COLO668 (cell line): ENCODE results near the gene S1PR3.

Experiments
- DNase-seq: peaks from one replicate; lab custom pipeline; 2025; ENCODE audit not compliant: unreplicated experiment; lab: John Stamatoyannopoulos, UW

Gene S1PR3

GRCh38 chr9:88990729-88991065 is 571 bp upstream of the S1PR3 start:
- no peak for DNase-seq

GRCh38 chr9:88992556-88992955 is 1.3 kb downstream of the S1PR3 start:
- DNase-seq, result no peak

DNA sequence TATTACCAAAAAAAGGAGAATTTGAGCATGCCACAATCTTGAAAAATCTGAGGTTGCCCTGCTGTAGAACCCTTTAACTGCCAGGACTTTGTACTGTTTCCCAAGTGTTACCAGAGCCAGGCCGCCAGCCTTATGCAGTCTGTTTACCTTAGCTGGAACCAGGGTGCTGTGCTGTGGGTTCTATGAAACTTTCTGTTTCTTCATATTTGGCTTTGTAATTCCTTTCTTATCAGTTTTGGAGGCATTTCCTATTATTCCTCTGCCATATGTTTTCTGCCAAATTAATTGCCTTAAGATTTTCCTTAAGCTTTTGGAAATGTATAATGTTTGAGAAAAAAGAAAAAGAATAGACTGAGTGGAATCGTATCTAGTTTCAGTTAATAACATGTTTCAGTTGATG is 2.1 kb downstream of the S1PR3 start:
- DNase-seq, result no peak

DNA sequence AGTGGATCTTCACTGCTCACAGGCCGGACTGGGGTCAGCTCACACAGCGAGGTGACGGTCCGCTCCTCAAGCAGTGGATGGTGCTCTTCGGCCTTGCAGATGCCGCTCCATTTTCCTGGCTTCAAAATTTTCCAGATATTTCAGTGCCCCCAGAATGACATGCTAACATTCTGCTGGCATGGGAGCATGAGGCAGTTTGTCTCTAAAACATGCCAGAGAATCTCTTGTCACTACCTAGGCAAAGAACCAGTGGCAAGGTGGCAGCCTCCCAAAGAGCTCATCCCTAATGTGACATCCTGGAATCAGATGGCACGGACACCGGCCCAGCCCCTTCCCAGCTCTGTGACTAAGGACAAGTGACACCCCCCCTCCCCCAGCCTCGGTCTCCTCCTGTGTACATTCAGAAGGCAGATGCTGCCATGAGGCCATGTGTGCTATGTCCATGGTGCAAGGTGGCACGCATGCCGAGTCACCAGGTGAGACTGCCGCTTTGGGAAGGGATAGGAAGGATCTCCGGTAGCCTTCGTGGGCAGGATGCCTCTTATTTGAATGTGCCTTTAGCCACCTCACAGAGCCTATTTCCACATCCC is 2.7 kb downstream of the S1PR3 start:
- DNase-seq, result no peak

DNA sequence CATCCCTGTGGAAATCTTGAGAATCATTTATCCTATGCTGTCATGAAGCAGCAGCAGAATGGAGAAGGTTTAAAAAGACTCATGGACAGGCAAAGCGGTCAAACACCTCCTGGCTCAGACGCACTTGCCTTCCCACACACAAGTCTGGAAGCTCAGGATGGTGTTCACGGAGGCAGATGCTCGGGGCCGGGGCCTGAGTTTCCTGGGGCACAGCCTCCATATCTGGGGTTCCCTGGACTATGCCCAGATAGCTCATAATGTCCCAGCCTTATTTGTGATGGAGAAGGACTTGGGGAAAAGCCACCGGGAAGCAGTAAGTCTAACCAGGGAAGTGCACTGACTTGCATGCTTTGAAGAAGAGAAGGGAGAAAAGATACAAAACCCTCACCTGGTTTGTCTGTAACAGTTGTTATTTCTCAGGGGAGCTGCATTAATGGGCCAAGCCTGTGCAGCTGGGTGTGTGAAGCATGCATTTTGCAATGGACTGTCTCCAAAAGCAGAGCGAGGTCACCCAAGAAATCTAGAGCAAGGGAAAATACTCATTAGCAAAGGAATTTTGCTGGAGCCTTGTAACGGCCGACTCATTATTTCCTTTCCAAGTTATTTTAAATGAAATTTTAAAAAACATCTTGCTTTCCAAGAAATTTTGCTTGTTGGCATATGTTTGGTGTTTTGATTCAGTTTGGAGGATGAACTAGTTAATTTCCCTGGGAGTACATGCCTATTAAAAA is 3.4 kb downstream of the S1PR3 start:
- no peak for DNase-seq

GRCh38 chr9:88995200-88995577 is 3.9 kb downstream of the S1PR3 start:
- DNase-seq, result no peak

- no peak for DNase-seq
These were observed 4.4 kb downstream of the S1PR3 start for GRCh38 chr9:88995627-88996026.

GRCh38 chr9:88996046-88996920 is 5.0 kb downstream of the S1PR3 start:
- no peak for DNase-seq

- no peak for DNase-seq
These were observed 5.6 kb downstream of the S1PR3 start for GRCh38 chr9:88996921-88997235.

DNA sequence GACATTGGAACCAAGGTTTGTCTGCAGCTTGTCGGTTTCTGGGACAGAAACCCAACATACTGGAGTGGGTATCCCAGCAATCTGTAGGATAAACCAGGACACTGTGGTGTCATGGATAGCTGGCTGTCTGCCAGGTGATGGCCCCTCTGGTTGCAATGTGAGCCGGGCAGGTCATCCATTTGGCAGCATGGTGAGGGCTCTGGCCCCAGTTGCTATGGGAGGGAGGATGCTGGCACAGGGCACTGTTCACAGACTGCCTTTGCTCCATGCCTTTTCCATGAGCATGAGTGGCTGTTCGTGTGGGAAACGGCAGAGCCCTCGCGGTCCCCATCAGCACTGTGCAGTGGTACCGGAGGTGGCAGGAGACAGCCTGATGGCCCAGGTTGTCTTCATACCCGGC is 6.4 kb downstream of the S1PR3 start:
- no peak for DNase-seq

- DNase-seq, result no peak
These were observed 7.2 kb downstream of the S1PR3 start for GRCh38 chr9:88998503-88998902.

DNA sequence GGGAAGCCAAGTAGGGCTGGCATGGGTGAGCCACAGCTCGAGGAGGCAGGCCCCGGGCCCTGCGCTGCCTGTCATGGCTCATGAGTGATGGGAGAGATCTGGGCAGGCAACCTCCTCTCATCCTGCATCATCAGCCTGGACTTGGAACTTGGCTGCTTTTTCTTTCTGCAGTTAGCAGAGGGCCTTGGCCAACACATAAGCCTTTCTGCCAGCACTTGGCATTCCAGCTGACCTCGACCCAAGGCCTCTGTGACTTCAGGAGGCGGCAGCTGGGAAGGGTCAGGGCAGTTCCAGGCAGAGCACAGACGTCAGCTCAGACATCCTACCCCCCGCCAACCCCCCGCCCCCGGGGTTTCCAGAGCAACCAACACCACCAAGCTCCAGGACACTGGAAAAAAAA is 7.6 kb downstream of the S1PR3 start:
- DNase-seq, result no peak

GRCh38 chr9:89000371-89000781 is 9.1 kb downstream of the S1PR3 start:
- DNase-seq, result no peak

DNA sequence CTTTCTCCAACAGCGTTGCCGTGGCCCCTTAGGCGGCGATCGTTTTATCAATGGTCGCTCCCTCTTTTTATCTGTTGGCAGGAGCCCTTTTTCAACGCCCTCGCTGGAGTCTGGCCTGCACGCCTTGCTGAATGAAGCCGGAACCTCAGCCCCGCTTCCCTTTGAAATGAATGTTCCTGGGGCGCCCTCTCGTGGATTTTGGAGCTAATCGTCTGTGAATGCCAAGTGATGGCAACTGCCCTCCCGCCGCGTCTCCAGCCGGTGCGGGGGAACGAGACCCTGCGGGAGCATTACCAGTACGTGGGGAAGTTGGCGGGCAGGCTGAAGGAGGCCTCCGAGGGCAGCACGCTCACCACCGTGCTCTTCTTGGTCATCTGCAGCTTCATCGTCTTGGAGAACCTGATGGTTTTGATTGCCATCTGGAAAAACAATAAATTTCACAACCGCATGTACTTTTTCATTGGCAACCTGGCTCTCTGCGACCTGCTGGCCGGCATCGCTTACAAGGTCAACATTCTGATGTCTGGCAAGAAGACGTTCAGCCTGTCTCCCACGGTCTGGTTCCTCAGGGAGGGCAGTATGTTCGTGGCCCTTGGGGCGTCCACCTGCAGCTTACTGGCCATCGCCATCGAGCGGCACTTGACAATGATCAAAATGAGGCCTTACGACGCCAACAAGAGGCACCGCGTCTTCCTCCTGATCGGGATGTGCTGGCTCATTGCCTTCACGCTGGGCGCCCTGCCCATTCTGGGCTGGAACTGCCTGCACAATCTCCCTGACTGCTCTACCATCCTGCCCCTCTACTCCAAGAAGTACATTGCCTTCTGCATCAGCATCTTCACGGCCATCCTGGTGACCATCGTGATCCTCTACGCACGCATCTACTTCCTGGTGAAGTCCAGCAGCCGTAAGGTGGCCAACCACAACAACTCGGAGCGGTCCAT is 10.0 kb downstream of the S1PR3 start:
- peak; percentile 77 for DNase-seq

DNA sequence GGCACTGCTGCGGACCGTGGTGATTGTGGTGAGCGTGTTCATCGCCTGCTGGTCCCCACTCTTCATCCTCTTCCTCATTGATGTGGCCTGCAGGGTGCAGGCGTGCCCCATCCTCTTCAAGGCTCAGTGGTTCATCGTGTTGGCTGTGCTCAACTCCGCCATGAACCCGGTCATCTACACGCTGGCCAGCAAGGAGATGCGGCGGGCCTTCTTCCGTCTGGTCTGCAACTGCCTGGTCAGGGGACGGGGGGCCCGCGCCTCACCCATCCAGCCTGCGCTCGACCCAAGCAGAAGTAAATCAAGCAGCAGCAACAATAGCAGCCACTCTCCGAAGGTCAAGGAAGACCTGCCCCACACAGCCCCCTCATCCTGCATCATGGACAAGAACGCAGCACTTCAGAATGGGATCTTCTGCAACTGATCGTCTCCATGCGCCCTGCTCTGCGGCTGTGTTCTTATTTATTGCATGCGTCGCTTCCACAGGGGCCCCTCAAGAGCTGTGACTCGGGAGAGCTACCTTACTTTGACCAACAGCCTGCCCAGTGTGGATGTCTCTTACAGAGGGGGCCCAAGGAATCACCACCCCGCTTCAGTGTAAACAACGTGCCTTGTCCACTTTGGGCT is 10.8 kb downstream of the S1PR3 start:
- DNase-seq, result no peak

DNA sequence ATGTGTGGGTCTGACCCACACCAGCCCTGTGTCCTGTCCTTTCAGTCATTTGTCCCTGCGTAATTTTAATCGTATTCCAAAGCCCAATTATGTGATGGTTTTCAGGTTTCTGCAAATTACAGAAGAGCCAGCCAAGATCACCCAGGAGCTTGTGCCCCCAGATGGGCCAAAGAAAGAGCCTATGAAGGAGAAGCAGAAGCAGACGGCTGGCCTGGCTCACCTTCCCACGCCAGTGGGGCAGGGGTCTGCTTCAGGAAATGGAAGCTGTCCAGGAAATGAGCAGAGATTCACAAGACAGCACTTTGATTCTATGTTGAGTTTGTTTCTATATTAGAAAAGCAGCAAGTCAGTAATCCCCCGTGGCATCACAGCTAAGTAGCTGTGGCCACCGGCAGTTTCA is 11.7 kb downstream of the S1PR3 start:
- no peak for DNase-seq

GRCh38 chr9:89005323-89005722 is 14.1 kb downstream of the S1PR3 start:
- no peak for DNase-seq

DNA sequence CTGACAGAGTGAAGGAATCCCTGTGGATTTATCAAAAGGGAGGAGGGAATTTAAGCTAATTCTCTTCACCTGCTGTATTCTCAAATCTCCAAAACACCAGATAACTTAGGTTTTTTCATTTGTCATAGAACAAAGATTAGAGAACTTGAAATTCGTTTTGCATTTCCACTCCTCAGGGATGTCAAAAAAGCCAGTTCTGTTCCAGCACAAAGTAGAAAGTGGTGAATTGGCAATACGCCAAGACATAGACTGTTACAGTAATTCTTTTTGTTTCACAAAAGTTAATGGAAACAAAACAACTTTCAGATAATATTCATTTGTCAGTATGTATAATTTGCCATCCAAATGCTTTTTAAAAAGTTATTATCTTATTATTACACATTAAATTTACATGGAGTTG is 15.0 kb downstream of the S1PR3 start:
- no peak for DNase-seq

GRCh38 chr9:89006996-89007967 is 16.0 kb downstream of the S1PR3 start:
- DNase-seq, result no peak
